NAMALWA (cell line): Measurements from ENCODE around the gene KRT78.
"Not testable (repeated sequence)": the region's sequence is repeated elsewhere in the genome, so short reads cannot be mapped to it uniquely, and the experiment has no call there.

Experiments used
- DNase-seq: peaks from one replicate; pipeline ENCODE4 v3.0.0-alpha.2; 2015; ENCODE audit warnings: low spot score

The KRT78 gene

DNA sequence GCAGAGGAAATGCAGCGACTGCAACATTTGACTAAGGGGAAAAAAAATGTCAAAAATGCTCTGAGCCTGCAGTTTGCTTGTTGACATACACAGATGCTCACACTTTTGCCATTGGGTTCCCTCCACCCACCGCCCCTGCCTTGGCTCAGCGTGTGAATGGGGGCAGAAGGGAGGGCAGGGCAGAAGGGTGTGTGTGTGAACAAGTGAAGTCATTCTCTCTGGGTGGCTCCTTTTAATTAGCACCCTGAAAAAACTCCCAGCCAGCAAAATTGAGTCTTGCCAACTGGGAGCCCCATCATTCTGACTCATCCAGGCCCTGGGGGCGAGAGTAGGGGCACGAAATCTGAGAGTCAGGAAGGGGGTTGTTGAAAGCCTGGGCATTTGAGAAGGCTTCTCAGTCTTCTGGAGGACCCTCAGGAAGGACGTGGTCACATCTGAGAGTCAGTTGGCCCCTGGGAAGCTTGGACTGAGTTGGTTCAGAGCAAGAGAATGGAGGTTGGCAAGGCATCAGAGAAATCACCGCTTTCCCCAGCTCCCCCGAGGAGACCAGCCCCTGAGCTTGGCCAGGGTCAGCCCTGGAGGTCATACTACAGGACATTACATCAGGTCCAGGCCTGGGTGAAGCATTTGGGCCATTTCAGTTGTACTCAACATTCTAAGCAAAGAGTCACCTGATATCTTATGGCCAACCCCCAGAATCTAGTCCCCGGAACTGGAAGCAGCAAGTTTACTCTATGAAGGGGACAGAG, 22.7 kb upstream of the KRT78 start:
- no peak for DNase-seq

GRCh38 chr12:52870361-52871290, 21.8 kb upstream of the KRT78 start:
- DNase-seq = peak; percentile 84

DNA sequence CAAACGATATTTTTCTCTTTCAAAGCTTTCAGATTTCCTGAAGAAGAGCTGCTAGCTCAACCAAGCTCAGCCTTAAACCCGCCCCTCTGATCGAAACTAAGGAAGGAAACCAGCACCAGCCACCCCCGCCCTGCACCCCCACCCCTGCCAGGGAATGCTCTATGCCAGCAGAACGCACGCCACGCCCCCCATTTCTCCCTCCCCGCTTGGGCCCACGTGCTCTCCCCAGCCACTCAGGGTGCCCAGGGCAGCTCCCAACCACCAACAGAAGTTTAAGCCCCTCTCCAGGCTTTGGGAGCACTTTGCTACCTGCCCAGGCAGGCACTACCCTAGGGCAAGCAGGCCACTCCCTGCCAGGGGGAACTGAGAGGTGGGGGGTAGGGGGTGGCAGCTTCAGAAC, 18.8 kb upstream of the KRT78 start:
- DNase-seq = no peak

GRCh38 chr12:52867152-52867551, 18.4 kb upstream of the KRT78 start:
- DNase-seq = no peak

DNA sequence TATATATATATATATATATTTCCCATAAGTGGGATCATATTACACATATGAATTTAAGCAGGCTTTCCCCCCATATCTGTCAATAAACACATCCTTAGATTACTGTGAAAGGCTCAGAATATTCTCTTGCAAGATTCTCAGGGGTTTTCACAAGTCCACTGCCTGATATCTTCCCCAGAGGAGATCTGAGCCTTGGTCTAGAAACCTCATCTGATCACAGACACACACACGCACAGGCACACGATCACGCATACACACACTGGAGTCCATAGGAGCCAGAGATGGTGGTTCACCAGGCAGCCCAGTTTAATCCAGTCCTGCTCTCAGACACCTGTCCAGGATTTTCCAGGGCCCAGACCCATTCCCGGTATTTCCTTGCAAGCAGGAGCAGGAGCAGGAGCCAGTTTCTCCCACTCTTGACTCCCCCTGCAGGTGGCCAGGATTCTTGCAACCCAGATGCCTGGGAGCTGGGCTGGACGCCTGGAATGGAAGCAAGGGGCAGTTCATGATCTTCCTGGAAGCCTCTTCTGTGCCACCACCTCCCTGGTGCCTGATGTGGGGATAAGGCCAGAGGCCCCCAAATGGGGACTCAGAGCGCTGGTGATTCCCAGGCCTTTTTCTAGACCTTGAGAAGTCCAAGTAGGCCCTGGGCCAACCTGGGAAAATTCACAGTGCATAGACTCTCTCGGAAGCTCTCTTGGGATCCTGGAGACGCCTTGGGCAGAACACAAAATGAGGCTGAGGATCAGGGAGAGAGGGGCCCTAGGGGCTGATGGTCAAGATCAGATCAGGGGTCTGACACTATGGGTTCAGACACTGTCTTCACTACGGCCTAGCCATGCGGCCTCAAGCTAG, 16.5 kb upstream of the KRT78 start:
- DNase-seq = peak; percentile 34

- DNase-seq = no peak
Observed at GRCh38 chr12:52862023-52862422, 13.2 kb upstream of the KRT78 start.

- no peak for DNase-seq
Observed at GRCh38 chr12:52861511-52861910, 12.7 kb upstream of the KRT78 start.

DNA sequence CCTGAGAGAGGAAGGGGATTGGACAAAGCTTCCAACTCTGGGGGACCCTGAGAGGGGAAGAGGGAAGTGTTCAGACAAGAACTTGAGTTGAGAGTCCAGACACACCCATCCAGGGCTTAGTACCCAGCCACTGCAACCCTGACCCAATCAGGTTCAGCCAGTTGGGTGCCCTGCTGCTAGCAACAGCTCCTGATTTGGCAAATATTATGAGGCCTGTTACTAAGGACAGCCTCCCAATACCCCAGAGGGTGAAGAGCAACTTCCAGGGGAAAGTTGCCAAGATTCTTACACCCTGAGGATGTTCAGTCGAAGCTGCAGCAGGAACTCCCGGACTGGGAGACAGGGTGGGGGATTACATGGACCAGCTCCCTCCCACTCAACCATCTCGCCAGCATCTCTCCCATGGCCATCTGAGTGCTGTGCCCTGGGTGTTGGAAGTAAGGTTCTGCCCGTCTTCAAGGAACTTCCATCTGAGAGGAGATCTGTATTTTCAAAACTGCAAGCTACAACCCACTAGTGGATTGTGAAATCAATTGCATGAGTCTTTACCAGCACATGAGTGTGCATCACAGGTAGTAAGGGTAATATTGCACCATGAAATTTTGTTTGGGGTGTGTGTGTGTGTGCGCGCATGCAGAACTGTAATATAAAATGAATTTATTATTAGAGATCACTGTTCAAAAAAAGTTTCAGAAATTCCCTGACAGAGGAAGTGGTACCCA, 11.5 kb upstream of the KRT78 start:
- DNase-seq = no peak

DNA sequence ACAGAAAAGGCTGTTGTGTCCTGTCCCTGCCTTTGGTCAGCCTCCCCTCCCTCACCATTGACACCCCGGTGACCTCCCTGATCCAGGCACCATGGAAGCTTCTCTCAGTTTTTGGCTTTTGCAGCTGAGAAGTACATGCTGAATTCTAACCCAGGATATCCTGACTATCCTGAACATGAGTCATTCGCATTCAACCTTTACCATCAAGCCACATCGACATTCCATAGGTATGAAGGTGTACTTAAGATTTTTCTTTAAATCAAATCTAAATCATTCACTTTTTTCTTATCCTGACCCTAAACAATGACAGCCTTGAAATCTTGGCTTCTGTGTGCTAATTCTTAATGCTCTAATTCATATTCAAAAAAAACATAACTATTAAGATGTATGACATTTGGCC, 8.7 kb upstream of the KRT78 start:
- no peak for DNase-seq

- no peak for DNase-seq
Observed at GRCh38 chr12:52856787-52857186, 8.0 kb upstream of the KRT78 start.

DNA sequence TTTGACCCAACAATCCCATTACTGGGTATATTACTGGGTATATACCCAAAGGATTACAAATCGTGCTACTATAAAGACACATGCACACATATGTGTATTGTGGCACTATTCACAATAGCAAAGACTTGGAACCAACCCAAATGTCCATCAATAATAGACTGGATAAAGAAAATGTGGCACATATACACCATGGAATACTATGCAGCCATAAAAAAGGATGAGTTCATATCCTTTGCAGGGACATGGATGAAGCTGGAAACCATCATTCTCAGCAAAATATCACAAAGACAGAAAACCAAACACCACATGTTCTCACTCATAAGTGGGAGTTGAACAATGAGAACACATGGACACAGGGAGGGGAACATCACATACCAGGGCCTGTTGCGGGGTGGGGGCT, 7.3 kb upstream of the KRT78 start:
- not testable (repeated sequence) for DNase-seq

- no peak for DNase-seq
Observed at GRCh38 chr12:52851787-52852186, 3.0 kb upstream of the KRT78 start.

GRCh38 chr12:52850681-52851080, 1.9 kb upstream of the KRT78 start:
- DNase-seq = no peak

DNA sequence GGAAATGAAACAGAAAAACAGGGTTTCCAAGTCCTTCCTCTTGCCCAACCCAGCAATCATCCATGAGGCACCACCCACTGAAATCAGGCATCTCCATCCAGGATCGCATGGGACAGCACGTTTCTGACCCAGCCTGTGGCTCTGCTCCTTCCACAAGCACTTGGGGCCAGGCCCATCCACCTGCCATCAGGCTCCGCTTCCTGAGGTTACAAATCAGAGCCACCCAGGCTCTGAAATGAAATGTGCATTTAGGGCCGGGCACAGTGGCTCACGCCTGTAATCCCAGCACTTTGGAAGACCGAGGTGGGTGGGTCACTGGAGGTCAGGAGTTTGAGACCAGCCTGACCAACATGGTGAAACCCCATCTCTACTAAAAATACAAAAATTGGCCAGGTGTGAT, 717 bp upstream of the KRT78 start:
- DNase-seq = no peak

- no peak for DNase-seq
Observed at GRCh38 chr12:52847335-52848102, 1.3 kb downstream of the KRT78 start.

DNA sequence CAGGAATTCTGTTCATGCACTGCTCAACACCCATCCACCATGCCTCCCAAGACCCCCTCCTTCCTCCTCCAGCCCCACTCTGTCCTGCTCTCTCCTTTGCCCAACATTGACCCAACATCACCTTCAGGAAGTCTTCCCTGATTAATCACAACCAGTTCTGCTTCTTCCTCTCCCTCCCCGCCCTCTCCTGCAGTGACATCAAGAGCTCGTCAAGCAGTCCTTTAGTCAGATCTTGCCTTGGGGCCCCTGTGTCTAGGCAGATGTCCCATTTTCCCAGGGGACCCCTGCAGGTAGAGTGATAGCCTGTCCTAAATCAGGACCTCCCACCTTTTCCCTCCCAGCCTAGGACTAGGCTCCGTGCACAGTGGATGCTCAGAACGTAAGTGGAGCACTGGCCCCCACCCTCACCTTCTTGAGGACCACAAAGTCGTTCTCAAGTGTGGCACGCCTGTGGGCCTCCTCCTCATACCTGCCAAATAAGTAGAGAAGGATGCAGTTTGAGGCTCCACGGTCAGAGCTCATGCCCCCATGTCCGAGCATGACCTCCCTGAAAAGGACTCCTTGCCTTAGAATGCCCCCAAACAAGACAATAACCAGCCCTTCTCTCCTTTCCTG, 2.3 kb downstream of the KRT78 start:
- no peak for DNase-seq

GRCh38 chr12:52845946-52846345, 2.8 kb downstream of the KRT78 start:
- no peak for DNase-seq

GRCh38 chr12:52844386-52844785, 4.4 kb downstream of the KRT78 start:
- DNase-seq = no peak

GRCh38 chr12:52839436-52840105, 9.2 kb downstream of the KRT78 start:
- DNase-seq = no peak
